ENCODE measurements around the gene CPNE1. TPM values are rescaled to one million over a fixed set of nuclear protein-coding genes. Genes with fewer than 3 reads are reported as not detected.
"Not testable (repeated sequence)": the region's sequence is repeated elsewhere in the genome, so short reads cannot be mapped to it uniquely, and the experiment has no call there.

The CPNE1 gene
- total RNA-seq, 1 experiment from 2014 or later, result 155 TPM

GRCh38 chr20:35705894-35706293 lies 41.2 kb upstream of the CPNE1 start:
- H3K27me3 Mint-ChIP-seq (ENCODE audit: low read depth); DNase-seq; H2BK120ac ChIP-seq (ENCODE audit: low read depth, low read length, poor library complexity, severe bottlenecking); H3K18ac ChIP-seq (ENCODE audit: insufficient read length, low read depth, low read length); H2AFZ ChIP-seq (ENCODE audit: low read length); H3K9me3 Mint-ChIP-seq; H2BK12ac ChIP-seq (ENCODE audit: insufficient read length, low read depth, low read length); H3K4me2 ChIP-seq (ENCODE audit: insufficient read depth, insufficient read length, low read length); H3T11ph ChIP-seq (ENCODE audit: low read length); H2BK15ac ChIP-seq (ENCODE audit: low read depth, low read length); H3K79me1 ChIP-seq (ENCODE audit: insufficient read depth, low read depth, low read length, poor library complexity, severe bottlenecking); H3K9ac ChIP-seq (ENCODE audit: extremely low read depth, insufficient read length, low read length); H3K56ac ChIP-seq (ENCODE audit: insufficient read length, low read depth, low read length); H4K20me1 ChIP-seq (ENCODE audit: control insufficient read depth, insufficient read depth, insufficient read length); H3K4me1 ChIP-seq (ENCODE audit: insufficient read depth, low read length); H3K23me2 ChIP-seq (ENCODE audit: insufficient read length, low read depth, low read length, poor library complexity, severe bottlenecking); H3K4me1 Mint-ChIP-seq; H3K4ac ChIP-seq (ENCODE audit: low read depth, low read length); H3K27ac ChIP-seq (ENCODE audit: insufficient read length, low read depth, low read length); H3K27me3 ChIP-seq (ENCODE audit: insufficient read depth, low read length); H3K79me2 ChIP-seq (ENCODE audit: insufficient read depth, low read length); H3K4me3 Mint-ChIP-seq; H3K14ac ChIP-seq (ENCODE audit: insufficient read depth, low read length); H2BK20ac ChIP-seq (ENCODE audit: low read depth, low read length, poor library complexity, severe bottlenecking); H3K23ac ChIP-seq (ENCODE audit: insufficient read length, low read depth, low read length); H4K91ac ChIP-seq (ENCODE audit: insufficient read length, low read depth, low read length); H4K5ac ChIP-seq (ENCODE audit: insufficient read length, low read depth, low read length); H3K9me3 ChIP-seq (ENCODE audit: control insufficient read depth, low read depth, low read length); H4K8ac ChIP-seq (replicated peaks; ENCODE audit: insufficient read length, low read depth, low read length); H2BK5ac ChIP-seq (ENCODE audit: insufficient read length, low read length); H2AK5ac ChIP-seq (ENCODE audit: insufficient read length, low read length): not testable (repeated sequence)
- H3K36me3 Mint-ChIP-seq (ENCODE audit: insufficient read depth in 1 of 3, low read depth in 3 of 3), result peaks cover 36 to 85% (median 71%) of the 10 kb centered on the region in 3 experiments; a peak in 6 of 7 replicates
- WGBS (ENCODE audit: extremely low coverage, insufficient read length, low lambda C conversion rate), result no CpG with 5 or more reads among the region's 11 CpGs
- peak overlapping the region in 1 of 3 experiments; percentile 76; a peak in 1 of 7 replicates for H3K27ac Mint-ChIP-seq

Data from H9 (cell line).